EL (cell line): ENCODE measurements around the gene CAV2.
"Not testable (repeated sequence)": the region's sequence is repeated elsewhere in the genome, so short reads cannot be mapped to it uniquely, and the experiment has no call there.

Source experiments
- DNase-seq: peaks from one replicate; pipeline ENCODE4 v3.0.0-alpha.2; 2016

The CAV2 gene, protein sequence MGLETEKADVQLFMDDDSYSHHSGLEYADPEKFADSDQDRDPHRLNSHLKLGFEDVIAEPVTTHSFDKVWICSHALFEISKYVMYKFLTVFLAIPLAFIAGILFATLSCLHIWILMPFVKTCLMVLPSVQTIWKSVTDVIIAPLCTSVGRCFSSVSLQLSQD

DNA sequence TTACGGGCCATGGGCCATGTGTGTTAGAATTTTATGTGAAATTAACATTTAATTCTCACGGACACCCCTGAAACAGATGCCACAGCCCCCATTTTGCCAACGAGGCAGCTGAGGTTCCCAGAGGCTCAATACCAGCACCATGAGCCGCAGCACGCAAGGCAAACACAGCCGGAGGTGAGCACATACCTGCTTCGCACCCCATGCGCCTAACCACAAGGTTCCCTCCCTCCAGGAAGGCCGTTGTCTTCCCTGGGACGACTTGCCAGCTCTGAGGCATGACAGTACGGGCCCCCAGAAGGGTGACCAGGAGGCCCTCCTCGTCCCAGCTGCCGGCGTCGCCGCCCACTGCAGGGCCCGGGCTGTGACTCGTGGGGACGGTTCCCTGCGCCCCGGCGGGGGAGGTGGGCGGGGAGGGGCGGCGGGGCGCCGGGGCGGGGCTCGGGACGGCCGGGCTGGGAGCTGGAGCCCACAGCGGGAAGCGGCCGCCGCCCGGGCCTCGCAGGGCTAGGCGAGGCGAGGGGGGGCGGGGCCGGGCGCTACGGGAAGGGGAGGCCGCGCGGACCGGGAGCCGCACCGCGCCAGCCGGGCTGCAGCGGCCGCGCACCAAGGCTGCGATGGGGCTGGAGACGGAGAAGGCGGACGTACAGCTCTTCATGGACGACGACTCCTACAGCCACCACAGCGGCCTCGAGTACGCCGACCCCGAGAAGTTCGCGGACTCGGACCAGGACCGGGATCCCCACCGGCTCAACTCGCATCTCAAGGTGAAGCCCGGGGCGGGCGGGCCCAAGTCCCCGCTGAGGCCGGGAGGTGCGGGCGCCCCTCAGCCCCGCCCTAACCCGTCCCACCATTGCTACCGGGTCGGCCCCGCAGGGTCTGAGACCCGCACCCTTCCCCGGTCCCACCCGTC lies at the start of gene CAV2:
TSS of gene CAV2 (plus strand) at position 571 of the 910 bp plus-strand sequence. CDS start at position 615, 44 bp downstream.
- DNase-seq: peak; percentile 68

DNA sequence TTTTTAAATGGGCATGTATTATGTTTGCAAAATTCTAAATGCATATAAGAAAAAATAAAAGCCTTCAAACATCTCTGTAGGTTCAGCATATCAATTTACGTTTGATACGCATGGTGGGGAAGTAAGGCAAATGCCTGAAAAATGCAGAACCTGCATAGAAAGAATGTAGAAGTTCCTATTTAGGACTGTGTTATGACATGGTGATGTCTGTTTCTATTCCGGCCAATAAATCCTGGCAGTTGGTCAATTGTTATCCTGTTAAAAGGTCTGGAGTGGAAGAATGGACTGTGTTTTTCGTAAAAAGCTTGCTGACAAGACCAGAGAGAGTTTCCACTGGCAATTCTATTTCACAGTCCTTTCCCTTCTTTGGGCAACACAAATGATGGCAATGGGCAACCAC lies 49.6 kb upstream of the CAV2 start:
- no peak for DNase-seq

DNA sequence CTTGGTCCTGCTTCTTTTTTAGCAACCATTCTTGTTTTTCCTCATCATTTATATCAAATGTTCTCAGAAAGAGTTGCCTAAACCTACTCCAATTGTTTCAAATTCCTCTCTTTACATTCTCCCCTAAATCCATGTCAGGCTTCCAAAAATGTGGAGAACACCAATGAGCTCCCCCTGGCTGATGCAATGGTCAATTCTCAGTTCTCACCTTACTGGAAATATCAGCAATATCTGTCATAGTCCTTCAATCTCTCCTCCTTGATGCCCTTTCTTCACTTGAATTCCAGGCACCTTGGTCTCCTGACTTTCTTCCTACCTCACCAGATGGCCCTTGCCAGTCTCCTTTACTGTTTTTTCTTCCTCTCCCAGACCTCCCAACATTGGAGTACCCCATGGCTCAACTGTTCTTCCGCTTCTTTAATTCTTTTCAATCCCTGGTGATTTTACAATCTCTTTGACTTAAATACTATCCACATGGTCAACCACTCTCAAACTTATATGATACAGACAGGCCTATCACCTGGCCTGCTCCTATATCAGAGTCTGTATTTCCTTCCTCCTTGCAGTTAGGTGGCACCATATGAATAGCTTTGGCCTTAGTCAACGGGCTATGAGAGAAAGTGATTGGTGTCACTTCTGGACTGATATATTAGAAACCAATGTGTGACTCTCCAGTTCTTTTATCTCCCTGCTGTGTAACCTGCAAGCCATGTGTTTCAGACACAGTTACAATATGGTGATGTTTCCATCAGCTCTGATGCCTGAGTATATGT lies 47.4 kb upstream of the CAV2 start:
- no peak for DNase-seq

DNA sequence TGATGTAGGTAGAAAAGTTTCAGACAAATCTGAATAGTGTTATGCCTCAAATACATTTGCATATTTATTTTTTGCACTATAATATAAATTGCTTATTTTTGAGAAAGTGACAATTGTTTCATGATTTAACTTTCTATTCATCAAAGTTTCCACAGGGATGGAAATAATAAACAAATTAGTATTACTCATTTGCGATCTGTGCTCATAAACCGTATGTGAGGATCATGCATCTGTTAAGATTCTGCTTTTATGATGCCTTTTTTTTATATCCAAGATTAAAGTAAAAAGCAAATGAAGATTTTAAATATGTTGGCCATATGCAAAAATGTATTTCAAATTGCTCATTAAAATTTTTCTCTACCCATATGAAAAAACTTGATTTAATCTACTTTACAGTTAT lies 45.2 kb upstream of the CAV2 start:
- no peak for DNase-seq

DNA sequence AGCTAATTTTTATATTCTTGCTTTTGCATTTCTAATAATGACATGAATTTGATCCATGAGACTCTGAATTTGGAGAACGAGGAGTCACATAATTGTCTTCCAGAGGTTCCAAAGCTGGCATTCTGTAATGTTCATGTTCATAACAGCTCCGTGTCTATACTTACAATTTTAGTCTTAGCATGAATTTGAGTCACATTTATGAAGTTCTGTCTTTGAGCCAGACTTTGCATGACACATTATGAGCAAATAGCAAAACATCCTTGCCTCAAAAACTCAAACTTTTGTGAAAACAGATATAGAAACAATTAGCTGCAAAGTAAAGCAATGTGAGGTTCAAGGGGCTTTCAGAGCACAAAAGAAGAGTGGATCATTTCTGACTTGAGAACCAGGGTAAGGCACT lies 44.5 kb upstream of the CAV2 start:
- peak; percentile 71 for DNase-seq

DNA sequence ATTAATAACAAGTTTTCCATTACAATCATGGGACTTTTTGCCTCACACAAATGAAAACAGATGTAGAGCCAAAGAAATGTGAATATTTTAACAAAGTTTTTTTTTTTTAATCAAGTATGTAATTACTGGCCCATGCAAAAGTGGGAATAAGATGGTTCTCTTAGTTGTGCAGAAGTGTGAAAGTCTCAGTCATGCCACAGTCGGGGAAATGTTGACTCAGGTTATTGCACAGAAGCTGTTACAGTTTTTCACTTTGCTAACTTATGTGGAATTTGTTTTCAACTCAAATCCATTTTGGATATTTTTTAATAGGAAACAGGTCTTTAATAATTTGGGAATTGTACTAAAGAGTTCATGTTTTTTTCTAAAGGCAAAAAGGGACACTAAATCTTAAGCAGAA lies 44.0 kb upstream of the CAV2 start:
- DNase-seq: no peak

DNA sequence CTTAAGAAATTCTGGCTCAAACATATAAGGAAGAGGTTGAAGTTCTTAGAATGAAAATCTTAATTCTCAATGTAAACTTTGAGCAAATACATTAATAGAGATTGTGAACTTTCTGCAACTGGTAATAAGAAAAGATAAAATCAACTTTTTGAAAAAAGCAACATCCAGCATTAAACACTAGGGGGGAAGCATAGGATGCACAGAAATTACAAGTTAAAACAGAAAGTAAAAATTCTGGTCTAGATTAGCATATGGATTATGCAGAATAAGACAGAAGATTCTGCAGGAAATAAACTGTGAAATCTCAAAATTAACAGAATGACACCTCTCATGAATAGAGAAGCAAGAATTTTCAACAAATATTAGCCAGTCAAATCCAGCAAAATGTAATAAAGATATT lies 38.0 kb upstream of the CAV2 start:
- no peak for DNase-seq

DNA sequence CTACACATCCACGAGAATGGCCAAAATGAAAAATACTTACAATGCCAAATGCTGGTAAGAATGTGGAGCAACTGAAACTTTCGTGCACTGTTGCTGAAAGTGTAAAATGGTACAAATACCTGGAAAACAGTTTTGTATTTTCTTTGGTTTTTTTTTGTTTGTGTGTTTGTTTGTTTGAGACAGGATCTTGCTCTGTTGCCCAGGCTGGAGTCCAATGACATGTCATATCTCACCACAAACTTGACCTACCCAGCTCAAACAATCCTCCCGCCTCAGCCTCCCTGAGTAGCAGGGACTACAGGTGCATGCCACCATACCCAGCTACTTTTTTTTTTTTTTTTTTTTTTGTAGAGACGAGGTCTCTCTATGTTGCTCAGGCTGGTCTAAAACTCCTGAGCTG lies 35.6 kb upstream of the CAV2 start:
- DNase-seq: no peak

DNA sequence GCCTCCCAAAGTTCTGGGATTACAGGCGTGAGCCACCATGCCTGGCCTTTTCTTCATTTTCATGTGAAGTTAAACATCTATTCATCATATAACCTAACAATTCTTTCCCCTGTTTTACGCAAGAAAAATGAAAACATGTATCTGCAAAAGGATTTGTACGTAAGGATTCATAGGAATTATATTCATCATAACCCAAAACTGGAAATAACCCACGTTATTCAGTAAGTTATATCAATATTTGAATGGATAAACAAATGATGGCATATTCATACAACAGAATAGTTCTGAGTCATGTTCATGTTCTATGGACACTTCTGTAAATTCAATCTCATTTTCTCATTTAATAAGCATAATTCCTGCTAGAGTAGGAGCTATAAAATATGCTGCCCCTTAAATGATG lies 35.2 kb upstream of the CAV2 start:
- DNase-seq: no peak

DNA sequence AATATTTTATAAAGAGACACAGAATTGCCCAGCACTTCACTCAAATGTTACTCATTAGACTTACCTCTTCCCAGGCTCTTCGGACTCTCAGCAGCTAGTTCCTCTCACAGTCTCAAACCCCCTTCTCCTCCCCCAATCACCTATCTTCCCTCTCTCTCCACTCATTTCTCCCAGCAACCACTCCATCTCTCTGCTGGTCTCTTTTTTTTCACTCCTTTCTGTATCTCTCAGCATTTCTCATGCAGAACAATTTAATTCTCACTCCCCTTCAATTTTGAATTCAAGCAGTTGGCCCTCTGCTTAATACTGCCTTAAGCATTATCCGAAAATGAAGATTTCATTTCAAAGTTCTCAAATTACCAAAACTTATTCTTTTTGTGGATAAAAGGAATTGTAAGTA lies 34.4 kb upstream of the CAV2 start:
- no peak for DNase-seq

DNA sequence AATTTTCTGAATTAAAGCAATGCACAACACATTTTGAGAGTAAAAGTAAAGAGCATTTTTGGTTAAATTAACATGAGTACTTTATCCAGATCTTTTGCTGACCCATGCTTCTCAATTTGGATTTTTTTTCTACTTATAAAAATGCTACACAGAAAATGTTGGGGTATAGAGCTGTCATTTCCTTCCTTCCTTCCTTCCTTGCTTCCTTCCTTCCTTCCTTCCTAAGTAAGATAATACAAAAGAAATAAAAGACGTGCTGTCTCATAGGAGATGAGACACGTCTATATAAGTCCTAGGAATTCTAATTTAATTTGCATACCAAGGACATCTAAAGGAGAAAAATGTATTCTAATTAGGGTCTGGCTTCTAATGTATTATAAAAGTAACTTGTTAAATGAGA lies 31.0 kb upstream of the CAV2 start:
- no peak for DNase-seq

DNA sequence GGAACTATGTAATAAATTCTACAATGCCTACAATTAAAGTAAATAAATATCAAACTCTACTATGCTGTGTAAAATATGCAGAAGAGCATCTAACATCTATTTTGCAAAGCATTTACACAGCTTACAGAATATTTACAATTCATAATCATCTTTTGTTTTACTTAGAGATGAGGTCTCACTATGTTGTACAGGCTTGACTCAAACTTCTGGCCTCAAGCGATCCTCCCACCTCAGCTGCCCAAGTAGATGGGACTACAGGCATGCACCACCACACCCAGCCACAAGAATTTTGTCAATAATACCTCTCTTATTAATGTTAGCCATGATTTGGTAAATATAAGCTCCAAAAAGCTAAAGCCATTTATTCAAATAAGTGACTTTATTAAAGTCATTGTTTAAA lies 21.9 kb upstream of the CAV2 start:
- no peak for DNase-seq

DNA sequence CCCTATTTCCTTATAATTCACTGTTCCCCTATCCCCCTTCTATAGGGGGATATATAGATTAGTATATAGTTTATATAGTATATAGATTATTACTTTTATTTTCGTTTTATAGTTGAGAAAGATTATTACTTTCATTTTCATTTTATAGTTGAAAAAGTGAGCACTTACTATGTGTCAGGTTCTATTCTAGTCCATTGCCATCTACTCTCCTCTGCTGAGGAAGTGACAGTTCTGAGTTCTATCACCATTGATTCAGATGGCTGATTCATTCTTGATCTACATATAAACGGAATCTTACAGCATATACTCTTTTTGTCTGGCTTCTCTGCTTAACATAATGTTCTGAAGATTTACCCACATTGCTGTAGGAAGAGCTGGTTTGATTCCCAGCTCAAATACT lies 20.7 kb upstream of the CAV2 start:
- DNase-seq: no peak

DNA sequence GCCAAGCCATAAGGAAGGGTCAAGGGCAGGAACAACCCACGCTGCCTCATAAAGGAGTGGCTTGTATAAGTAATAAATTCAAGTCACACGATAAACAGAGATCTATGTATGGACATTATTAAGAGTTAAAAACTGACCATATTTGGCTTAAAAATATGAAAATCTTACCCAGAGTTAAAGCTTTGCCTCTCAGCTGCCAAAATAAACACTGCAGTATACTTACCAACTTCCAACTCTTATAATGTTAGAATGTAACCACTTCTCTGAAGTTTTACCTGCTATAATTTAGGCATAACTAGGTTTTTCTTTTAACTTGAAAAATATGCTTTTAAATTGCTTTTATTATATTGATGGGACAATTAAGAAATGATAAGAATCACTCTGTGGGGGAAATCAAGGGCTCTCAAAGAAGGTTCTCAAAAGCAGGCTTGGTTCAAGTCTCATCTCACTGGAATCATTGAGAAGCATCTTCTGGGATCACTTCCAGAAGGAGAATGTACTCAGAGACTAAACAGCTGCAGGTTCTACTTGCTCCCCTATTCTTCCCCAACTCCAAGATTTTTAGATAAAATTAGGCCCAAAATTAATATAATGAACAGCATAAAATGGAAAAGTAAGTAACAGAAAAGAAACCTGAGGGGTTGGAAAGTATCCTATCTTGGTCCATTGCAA lies 16.1 kb upstream of the CAV2 start:
- no peak for DNase-seq

DNA sequence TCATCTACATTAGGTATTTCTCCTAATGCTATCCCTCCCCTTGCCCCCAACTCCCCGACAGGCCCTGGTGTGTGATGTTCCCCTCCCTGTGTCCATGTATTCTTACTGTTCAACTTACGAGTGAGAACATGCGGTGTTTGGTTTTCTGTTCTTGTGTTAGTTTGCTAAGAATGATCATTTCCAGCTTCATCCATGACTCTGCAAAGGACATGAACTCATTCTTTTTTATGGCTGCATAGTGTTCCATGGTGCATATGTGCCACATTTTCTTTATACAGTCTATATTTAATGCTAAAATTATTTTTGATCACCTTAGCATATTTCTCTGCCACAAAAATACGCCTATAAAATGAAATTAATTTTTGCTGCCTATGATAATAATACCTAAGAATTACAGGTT lies 15.1 kb upstream of the CAV2 start:
- not testable (repeated sequence) for DNase-seq

DNA sequence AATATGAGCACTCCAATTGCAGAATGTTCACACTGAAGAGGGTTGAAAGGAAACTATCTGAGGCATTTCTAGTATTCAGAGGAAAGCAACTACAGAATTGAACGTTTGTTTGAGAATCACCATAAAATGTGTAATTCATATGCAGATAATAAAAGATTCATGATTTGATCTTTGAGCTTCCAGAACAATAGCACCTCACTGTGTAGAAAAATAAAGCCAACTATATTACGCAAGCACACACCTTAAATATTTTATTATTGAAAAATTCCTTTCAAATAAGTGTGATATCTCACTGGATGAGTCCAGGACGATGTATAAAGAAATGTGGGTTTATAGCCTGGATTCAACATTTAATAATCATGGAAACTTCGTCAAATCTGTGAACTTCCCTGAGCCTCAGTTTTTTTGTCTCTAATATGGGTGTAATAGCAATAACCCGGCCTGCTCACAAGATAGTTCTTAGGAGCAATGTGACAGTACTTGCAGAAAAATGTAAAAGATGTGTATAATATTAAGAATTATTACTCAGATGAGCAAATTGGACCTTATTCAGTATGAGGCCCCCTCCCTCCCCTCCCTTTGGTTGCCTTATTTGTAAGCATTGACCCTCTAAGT lies 11.5 kb upstream of the CAV2 start:
- no peak for DNase-seq

DNA sequence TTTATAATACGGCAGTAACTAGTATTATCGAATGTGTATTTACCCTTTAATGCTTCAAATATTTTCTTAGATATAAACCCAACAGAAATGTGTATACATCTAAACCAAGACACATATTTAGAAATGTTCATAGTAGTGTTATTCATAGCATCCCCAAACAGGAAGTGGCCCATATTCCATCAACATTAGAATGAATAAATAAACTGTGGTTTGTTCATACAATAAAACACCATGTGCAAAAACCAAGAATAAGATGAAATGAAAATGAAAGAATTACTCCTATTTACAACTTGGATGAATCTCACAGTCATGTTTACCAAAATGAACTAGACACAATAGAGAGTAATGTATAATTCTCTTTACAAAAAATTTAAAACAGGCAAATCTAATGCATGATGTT lies 9.2 kb upstream of the CAV2 start:
- DNase-seq: no peak

DNA sequence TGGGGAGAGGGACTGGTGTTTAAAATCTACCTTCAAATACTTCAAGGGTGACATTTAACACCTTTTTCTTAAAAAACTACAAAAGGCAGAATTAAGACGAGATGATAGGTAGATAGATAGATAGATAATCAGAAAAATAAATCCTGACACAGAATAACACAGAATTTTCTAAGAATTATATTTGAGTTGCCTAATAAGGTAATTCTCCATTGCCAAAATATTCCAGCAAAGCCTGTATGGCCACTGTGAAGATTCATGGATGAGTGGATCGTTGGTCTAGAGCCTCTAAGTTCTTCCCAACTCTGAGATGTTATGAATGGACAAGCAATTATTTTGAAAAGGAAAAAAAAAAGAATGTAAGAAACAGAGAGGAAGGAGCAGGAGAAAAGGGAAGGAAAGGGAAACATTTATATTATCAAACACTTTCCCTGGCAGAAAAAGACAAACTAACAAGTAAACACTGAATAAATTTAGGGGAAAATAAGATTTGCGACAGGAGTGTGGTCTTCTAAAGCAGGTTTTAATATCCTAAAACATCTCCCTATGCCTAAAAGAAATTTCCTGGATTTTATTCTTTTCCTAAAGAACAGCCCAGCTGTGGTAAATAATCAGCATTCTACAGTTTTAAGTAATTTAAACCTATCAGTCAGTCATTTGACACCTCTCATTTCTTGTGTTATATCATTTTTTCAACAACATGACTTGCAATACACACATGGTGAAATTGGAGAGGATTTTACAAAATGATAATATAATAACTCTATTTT lies 7.5 kb upstream of the CAV2 start:
- no peak for DNase-seq

DNA sequence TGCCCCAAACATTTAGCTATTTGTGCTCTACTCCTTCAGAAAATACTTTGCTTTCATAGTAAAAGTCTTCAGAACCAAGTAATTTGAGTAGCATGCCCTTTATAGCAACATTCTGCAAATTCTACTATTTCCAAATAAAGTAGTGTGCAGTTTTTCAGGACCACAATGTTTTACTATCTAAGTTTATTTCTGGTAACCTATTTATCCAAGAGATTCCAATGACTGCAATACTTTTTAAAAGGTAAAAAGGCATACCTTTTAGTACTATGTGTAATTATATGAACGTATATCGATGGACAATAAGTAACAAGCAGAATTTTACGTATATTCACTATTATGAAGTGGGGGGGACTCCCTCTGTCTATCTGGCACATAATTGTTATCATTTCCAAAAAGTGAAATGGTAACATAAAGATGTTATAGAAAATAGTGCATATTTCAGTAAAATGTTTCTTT lies 6.9 kb upstream of the CAV2 start:
- no peak for DNase-seq

DNA sequence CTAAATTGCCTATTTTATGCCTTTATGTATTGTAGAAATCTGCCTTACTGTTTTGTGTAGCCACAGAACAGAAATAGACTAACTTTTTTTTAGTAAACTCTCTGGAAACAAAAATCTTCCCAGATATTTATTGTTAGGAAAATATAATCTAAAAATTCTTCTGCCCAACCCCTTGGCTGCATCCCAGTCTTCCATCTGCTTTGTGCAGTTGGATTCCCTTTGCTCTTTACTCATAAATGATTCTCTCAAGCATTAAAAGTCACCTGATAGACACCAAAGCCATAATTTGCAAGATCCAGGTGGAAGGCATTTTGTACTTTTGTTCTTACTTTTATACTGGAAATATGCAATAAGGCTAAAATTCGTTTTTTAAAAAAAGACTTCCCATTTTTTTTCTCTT lies 6.1 kb upstream of the CAV2 start:
- DNase-seq: no peak

DNA sequence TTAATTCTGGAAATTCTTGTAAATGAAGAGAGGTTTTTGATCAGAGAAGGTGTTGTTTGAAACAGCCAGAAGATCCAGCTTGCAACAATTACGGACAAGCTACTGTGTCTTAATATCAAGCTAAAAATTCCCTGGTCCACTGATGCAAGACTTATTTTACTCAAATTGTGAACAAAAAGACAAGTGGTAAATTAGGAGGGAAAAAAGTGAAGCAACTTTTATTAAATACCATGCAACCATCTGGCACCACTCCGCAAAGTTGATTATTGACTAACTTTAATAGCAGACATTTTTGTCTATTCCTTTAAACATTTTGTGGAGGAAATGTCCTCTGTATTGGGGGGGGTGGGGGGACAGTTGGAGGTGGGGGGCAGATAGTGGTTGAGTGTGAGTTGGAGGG lies 5.1 kb upstream of the CAV2 start:
- no peak for DNase-seq

DNA sequence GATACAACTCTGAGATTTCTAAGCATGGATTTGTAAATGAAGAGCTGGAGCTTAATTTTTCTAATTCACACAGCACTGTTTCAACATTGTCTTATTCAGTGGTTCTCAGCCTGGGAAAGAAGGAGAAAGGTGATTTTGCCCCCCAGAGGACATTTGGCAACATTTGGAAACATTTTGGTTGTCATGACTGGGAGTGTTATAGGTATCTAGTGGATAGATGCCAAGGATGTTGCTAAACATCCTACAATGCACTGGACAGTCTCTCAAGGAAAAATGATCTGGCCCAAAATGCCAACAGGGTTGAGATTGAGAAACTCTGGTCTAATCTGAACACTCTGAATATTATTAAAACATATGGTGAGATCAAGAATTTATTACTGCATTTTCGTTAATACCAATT lies 3.8 kb upstream of the CAV2 start:
- no peak for DNase-seq
